BE2C (cell line): ENCODE measurements around the gene CFAP77.

Experiments
- DNase-seq: peaks from one replicate; pipeline ENCODE4 v3.0.0-alpha.2; 2020
- H3K27me3 ChIP-seq: fragments of 250-450 bp; sonication (Bioruptor Pico); 2 replicates; pipeline ENCODE4 v1.5.1; 2020; ENCODE audit warnings: mild to moderate bottlenecking
- H3K36me3 ChIP-seq: fragments of 250-450 bp; sonication (Bioruptor Pico); 2 replicates; pipeline ENCODE4 v1.5.1; 2020; ENCODE audit warnings: mild to moderate bottlenecking
- H3K4me1 ChIP-seq: fragments of 250-450 bp; sonication (Bioruptor Pico); 2 replicates; pipeline ENCODE4 v1.5.1; 2020
- H3K4me3 ChIP-seq: 2 replicates; pipeline ENCODE4 v1.5.1; 2011; ENCODE audit warnings: low read depth, low read length
- H3K9me3 ChIP-seq: fragments of 250-450 bp; sonication (Bioruptor Pico); 2 replicates; pipeline ENCODE4 v1.5.1; 2020
- TF ChIP-seq, protein P1 (sequence below): IDR thresholded peaks from 2 replicates; pipeline ENCODE4 v1.5.1; 2012; ENCODE audit warnings: mild to moderate bottlenecking, low read depth, low read length

CFAP77 gene

DNA sequence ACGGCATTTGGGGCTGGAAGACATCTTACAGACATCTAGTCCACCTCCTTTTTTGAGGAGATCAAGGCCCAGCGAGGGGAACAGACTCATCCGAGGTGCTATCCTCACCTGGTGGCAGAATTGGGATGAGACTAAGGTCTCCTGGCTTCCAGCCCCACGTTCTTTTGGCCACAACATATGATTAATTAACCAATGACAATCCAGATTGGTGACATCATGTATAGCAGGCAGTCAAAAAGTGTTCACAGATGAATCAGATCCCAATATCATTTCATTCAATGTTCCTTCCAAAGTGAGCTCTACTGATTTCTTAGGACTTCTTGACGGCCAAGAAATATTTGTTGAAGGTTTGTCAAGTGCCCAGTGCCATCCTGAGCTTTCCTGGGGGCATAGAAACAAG is 3.9 kb downstream of the CFAP77 start:
- 0 out of 2 replicates have a peak, but pooled peaks cover 5% of the 10 kb centered on the region for H3K27me3 ChIP-seq
- H3K36me3 ChIP-seq = no peaks in the 10 kb centered on the region
- no peaks in the 10 kb centered on the region for H3K4me1 ChIP-seq
- no peak overlapping the region for H3K4me3 ChIP-seq
- TF ChIP-seq, protein P1, sequence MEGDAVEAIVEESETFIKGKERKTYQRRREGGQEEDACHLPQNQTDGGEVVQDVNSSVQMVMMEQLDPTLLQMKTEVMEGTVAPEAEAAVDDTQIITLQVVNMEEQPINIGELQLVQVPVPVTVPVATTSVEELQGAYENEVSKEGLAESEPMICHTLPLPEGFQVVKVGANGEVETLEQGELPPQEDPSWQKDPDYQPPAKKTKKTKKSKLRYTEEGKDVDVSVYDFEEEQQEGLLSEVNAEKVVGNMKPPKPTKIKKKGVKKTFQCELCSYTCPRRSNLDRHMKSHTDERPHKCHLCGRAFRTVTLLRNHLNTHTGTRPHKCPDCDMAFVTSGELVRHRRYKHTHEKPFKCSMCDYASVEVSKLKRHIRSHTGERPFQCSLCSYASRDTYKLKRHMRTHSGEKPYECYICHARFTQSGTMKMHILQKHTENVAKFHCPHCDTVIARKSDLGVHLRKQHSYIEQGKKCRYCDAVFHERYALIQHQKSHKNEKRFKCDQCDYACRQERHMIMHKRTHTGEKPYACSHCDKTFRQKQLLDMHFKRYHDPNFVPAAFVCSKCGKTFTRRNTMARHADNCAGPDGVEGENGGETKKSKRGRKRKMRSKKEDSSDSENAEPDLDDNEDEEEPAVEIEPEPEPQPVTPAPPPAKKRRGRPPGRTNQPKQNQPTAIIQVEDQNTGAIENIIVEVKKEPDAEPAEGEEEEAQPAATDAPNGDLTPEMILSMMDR = no peak
- DNase-seq = no peak
- no peaks in the 10 kb centered on the region for H3K9me3 ChIP-seq

- TF ChIP-seq, protein P1 = no peak
- H3K4me1 ChIP-seq = no peaks in the 10 kb centered on the region
- no peak for DNase-seq
- H3K9me3 ChIP-seq = no peaks in the 10 kb centered on the region
- no peak overlapping the region for H3K4me3 ChIP-seq
- H3K36me3 ChIP-seq = no peaks in the 10 kb centered on the region
- 0 out of 2 replicates have a peak, but pooled peaks cover 5% of the 10 kb centered on the region for H3K27me3 ChIP-seq
Measured at GRCh38 chr9:132414731-132415130, 4.7 kb downstream of the CFAP77 start.

DNA sequence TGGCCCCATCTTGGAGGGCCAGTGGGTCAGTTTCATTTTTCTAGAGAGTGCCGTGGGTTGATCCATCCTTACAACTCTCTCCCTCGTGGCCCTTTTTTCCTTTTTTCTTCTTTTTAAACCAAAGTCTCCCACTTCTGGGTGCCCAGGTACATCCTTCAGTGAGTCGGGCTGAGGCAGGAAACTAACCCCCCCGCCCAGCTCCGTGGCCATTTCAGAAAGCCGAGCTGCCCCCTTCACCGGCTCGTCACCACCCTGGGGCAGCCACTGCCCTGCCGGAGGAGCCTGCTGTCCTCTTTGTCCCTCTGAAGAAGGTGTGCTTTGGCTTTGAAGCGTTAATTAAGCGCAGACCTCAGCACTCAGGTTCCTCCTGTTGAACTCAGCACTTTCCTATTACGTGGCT is 5.2 kb downstream of the CFAP77 start:
- DNase-seq = no peak
- H3K4me3 ChIP-seq = no peak overlapping the region
- H3K27me3 ChIP-seq = 0 out of 2 replicates have a peak, but pooled peaks cover 4% of the 10 kb centered on the region
- no peaks in the 10 kb centered on the region for H3K4me1 ChIP-seq
- no peaks in the 10 kb centered on the region for H3K9me3 ChIP-seq
- TF ChIP-seq, protein P1 = no peak
- H3K36me3 ChIP-seq = no peaks in the 10 kb centered on the region

GRCh38 chr9:132418726-132419363 is 8.8 kb downstream of the CFAP77 start:
- TF ChIP-seq, protein P1 = no peak
- DNase-seq = no peak
- H3K4me1 ChIP-seq = no peaks in the 10 kb centered on the region

GRCh38 chr9:132422574-132422973 is 12.6 kb downstream of the CFAP77 start:
- TF ChIP-seq, protein P1 = no peak
- Histone ChIP-seq H3K4me1 (peaks cover 5% of the 10 kb centered on the region), H3K9me3 (no peaks in the 10 kb centered on the region), H3K4me3 (no peak overlapping the region), H3K27me3 (no peaks in the 10 kb centered on the region), H3K36me3 (no peaks in the 10 kb centered on the region)
- no peak for DNase-seq

More at GRCh38 chr9:132418726-132419363, 8.8 kb downstream of the CFAP77 start:
- no peaks in the 10 kb centered on the region for H3K27me3 ChIP-seq
- H3K36me3 ChIP-seq = no peaks in the 10 kb centered on the region
- H3K4me3 ChIP-seq = no peak overlapping the region
- H3K9me3 ChIP-seq = no peaks in the 10 kb centered on the region

- Histone ChIP-seq H3K9me3 (no peaks in the 10 kb centered on the region), H3K36me3 (no peaks in the 10 kb centered on the region), H3K4me3 (no peak overlapping the region), H3K4me1 (peaks cover 5% of the 10 kb centered on the region), H3K27me3 (no peaks in the 10 kb centered on the region)
- TF ChIP-seq, protein P1 = no peak
- peak; percentile 24 for DNase-seq
Measured at GRCh38 chr9:132423503-132423902, 13.5 kb downstream of the CFAP77 start.
